SK-N-MC (cell line): ENCODE data around the gene TFAM.

Source experiments
- EZH2 ChIP-seq: fragments of 200-600 bp; sonication (generic); IDR thresholded peaks from one replicate; pipeline ENCODE4 v1.6.1; 2017; ENCODE audit warnings: antibody characterized with exemption
- POLR2AphosphoS5 ChIP-seq: IDR thresholded peaks from 2 replicates; pipeline ENCODE4 v1.6.1; 2012; ENCODE audit warnings: mild to moderate bottlenecking, low read depth, low read length, borderline replicate concordance

DNA sequence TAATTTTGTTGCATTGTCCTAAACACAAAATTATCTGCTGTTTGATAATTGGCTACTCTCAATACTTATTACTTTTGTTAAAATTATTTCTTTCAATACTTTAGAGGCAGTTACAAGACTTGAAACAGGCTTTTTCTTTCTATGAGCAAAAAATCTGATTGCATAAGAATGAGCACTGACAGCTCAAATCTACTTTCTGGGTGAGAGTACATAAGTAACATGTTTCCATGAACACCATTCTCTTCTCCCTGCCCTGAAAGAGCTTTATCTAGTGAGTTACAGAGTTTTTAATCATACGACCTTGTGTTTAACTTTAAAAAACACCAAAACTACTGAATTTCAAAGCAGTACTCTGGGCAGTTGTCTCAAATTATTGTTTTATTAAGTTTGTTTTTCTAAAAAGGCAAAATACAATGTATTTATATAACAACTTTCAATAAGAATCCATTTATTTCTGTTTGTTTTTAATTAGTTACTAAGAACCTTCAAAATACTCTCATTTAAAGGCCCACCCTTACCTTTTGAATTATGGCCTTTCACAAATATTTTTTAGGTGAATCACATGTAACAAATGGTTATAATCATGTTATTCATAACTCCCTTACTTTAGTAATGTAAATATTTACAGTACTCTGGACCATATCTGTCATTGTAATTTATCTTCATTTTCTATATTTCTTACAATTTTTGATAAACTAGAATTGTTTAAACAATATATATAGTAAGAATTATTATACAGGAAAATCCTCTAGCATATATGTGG is 23.0 kb upstream of the TFAM start:
- no peak for TF ChIP-seq EZH2
- TF ChIP-seq POLR2AphosphoS5 = no peak
